ENCODE data around the gene GPR108. TPM values are rescaled to one million over a fixed set of nuclear protein-coding genes. Genes with fewer than 3 reads are reported as not detected.

Gene GPR108
- total and polyA plus RNA-seq, 2 of the 8 experiments (the other 6 are each of a cell fraction or from before 2014, with no cell fraction given) = 34.9 to 46.0 TPM

DNA sequence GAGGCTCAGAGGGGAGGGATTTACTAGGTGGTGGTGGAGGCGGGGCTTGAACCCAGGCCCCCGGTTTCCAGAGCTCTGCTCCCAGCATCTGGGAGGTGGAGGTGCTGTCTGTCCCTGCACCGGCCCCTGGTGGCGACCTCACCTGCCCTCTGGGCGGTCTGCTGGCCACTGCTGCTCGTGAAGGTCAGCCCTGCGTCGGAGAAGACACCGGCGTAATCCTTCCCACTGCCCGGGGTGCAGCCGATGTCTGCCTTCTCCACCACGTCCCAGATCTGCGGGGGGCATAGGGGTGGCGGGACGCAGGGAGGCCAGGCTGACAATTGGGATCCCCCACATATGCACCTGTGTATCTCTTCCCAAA, 29.7 kb downstream of the GPR108 start:
- POLR2A ChIA-PET (ENCODE audit: partially characterized antibody) = no interaction called here
- CTCF ChIA-PET (ENCODE audit: partially characterized antibody) = interaction anchor here (0.5 kb wide), 1 partner anchor 61 kb away, joined by 3 read pairs; no protein-coding TSS in a partner anchor
- peaks cover 9% of the 10 kb centered on the region for H3K23me2 ChIP-seq (ENCODE audit: low read depth, low read length)

More for the DNA sequence above, 29.7 kb downstream of the GPR108 start:
- no peak for FAIRE-seq
- no peak overlapping the region for H4K5ac ChIP-seq (ENCODE audit: insufficient read length, low read depth, low read length)
- no peak overlapping the region for H3K4ac ChIP-seq (replicated peaks; ENCODE audit: insufficient read length, low read depth, low read length)
- H3K36me3 ChIP-seq (ENCODE audit: control insufficient read depth in 2 of 4, insufficient read depth in 4 of 4, low read length in 3 of 4) = no peaks in the 10 kb centered on the region
- H2BK120ac ChIP-seq (replicated peaks; ENCODE audit: low read depth, low read length) = no peak overlapping the region
- no peak overlapping the region for H2BK12ac ChIP-seq (ENCODE audit: low read depth, low read length)
- no peak for DNase-seq (ENCODE audit: low read depth in 1 of 2, low spot score in 2 of 2)
- no peak overlapping the region for H3K9ac ChIP-seq (replicated peaks in 1 of 4; ENCODE audit: extremely low read depth in 1 of 4, low read depth in 3 of 4, low read length in 3 of 4)
- WGBS, 2 experiments (ENCODE audit: extremely low coverage in 1 of 2, insufficient coverage in 1 of 2, insufficient read length in 1 of 2, insufficient replicate concordance in 2 of 2, low coverage in 1 of 2, low lambda C conversion rate in 2 of 2, missing lambda C conversion rate in 1 of 2) = 90% methylated on average over 7 of the region's 16 CpGs; no CpG with 5 or more reads in 1 of the 2 experiments
- H2BK5ac ChIP-seq (ENCODE audit: low read depth, low read length) = no peak overlapping the region
- TF ChIP-seq, protein P1, sequence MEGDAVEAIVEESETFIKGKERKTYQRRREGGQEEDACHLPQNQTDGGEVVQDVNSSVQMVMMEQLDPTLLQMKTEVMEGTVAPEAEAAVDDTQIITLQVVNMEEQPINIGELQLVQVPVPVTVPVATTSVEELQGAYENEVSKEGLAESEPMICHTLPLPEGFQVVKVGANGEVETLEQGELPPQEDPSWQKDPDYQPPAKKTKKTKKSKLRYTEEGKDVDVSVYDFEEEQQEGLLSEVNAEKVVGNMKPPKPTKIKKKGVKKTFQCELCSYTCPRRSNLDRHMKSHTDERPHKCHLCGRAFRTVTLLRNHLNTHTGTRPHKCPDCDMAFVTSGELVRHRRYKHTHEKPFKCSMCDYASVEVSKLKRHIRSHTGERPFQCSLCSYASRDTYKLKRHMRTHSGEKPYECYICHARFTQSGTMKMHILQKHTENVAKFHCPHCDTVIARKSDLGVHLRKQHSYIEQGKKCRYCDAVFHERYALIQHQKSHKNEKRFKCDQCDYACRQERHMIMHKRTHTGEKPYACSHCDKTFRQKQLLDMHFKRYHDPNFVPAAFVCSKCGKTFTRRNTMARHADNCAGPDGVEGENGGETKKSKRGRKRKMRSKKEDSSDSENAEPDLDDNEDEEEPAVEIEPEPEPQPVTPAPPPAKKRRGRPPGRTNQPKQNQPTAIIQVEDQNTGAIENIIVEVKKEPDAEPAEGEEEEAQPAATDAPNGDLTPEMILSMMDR (IDR thresholded peaks at IDR 0.05; ENCODE audit: control extremely low read depth in 1 of 3, insufficient read depth in 1 of 3, low read depth in 1 of 3, low read length in 3 of 3) = peak in 1 of 3 experiments; percentile 3; a peak in 1 of 4 replicates
- no peak for TF ChIP-seq POLR2A (IDR thresholded peaks at IDR 0.05; ENCODE audit: control extremely low read depth in 1 of 2, low read depth in 2 of 2, low read length in 2 of 2)
- no peak overlapping the region for H3K18ac ChIP-seq (ENCODE audit: extremely low read depth, low read length)
- no peak overlapping the region for H3K14ac ChIP-seq (ENCODE audit: insufficient read length)
- no peak overlapping the region for H2AFZ ChIP-seq (ENCODE audit: low read length)
- H3K79me1 ChIP-seq (ENCODE audit: low read depth, low read length) = no peaks in the 10 kb centered on the region
- no peaks in the 10 kb centered on the region for H4K20me1 ChIP-seq (replicated peaks in 1 of 2; ENCODE audit: control insufficient read depth in 1 of 2, insufficient read depth in 2 of 2, low read length in 2 of 2)
- H3K27me3 ChIP-seq (replicated peaks in 1 of 4; ENCODE audit: control insufficient read depth in 3 of 4, extremely low read depth in 1 of 4, insufficient read depth in 3 of 4, low read length in 3 of 4) = peaks cover 0 to 22% (median 18%) of the 10 kb centered on the region in 4 experiments; a peak in 6 of 7 replicates
- H3K23ac ChIP-seq (ENCODE audit: insufficient read length) = no peak overlapping the region
- H3K79me2 ChIP-seq (ENCODE audit: control insufficient read depth in 1 of 2, insufficient read depth in 2 of 2, low read length in 2 of 2) = no peaks in the 10 kb centered on the region
- no peak overlapping the region for H2BK20ac ChIP-seq (ENCODE audit: low read length)
- no peaks in the 10 kb centered on the region for H3K9me3 ChIP-seq (ENCODE audit: insufficient read depth in 2 of 2, low read depth in 1 of 2, low read length in 1 of 2)
- no peak overlapping the region for H3K4me2 ChIP-seq (ENCODE audit: insufficient read depth in 1 of 2, low read depth in 2 of 2, low read length in 2 of 2)
- H2AK5ac ChIP-seq (ENCODE audit: low read depth, low read length) = no peak overlapping the region
- no peak overlapping the region for H3K56ac ChIP-seq (replicated peaks; ENCODE audit: insufficient read length, low read depth, low read length)
- no peak overlapping the region for H2BK15ac ChIP-seq (ENCODE audit: low read length)
- H4K8ac ChIP-seq (ENCODE audit: extremely low read depth, insufficient read depth, low read length) = 0 out of 2 replicates have a peak overlapping the region, but pooled peaks have one; percentile 36
- peaks cover 0 to 8% (median 2%) of the 10 kb centered on the region in 4 experiments; a peak in 4 of 7 replicates for H3K4me1 ChIP-seq (replicated peaks in 1 of 4; ENCODE audit: control insufficient read depth in 3 of 4, insufficient read depth in 4 of 4, low read length in 3 of 4)
- no peak overlapping the region for H3K4me3 ChIP-seq (ENCODE audit: extremely low read depth in 1 of 4, insufficient read depth in 2 of 4, low read depth in 3 of 4, low read length in 4 of 4)
- H4K91ac ChIP-seq (replicated peaks; ENCODE audit: insufficient read length, low read length) = no peak overlapping the region
- no peak overlapping the region for H3K27ac ChIP-seq (ENCODE audit: low read depth, low read length)
